Measurements from ENCODE around the gene ATP6V0C.

ATP6V0C gene

DNA sequence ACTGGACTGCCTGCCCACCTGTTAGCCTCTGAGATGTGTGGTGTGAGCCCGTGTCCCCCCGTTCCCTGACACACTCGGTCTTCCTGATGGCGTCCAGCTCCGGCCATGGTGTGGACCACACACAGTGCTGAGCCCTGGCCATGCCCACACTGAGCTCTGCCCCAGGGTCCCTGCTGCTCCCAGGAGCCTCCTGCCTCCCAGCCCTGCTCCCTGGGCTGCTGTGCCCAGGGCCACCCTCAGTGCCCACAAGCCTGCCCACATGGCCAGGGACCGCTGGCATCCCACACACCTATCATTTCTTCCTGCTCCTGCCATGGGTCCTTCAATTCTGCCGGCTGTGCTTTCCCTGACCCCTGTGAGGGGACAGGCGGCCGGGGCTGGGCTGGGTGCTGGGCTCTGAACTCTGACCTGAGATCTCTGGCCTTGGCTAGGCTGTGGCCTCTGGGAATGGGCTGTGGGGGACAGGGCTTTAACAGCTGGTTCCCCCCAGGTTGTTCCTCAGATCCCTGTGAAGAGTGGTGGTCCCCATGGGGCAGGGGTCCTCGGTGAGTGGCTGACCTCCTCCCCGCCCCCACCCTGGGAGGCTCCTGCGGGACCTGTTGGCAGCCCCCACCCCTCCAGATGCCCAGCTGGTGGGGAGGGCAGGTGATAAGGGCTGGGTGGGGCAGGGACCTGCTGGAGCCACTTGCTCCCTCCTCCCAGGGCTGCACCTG is 13.5 kb downstream of the ATP6V0C start:
- TF ChIP-seq, protein P1, sequence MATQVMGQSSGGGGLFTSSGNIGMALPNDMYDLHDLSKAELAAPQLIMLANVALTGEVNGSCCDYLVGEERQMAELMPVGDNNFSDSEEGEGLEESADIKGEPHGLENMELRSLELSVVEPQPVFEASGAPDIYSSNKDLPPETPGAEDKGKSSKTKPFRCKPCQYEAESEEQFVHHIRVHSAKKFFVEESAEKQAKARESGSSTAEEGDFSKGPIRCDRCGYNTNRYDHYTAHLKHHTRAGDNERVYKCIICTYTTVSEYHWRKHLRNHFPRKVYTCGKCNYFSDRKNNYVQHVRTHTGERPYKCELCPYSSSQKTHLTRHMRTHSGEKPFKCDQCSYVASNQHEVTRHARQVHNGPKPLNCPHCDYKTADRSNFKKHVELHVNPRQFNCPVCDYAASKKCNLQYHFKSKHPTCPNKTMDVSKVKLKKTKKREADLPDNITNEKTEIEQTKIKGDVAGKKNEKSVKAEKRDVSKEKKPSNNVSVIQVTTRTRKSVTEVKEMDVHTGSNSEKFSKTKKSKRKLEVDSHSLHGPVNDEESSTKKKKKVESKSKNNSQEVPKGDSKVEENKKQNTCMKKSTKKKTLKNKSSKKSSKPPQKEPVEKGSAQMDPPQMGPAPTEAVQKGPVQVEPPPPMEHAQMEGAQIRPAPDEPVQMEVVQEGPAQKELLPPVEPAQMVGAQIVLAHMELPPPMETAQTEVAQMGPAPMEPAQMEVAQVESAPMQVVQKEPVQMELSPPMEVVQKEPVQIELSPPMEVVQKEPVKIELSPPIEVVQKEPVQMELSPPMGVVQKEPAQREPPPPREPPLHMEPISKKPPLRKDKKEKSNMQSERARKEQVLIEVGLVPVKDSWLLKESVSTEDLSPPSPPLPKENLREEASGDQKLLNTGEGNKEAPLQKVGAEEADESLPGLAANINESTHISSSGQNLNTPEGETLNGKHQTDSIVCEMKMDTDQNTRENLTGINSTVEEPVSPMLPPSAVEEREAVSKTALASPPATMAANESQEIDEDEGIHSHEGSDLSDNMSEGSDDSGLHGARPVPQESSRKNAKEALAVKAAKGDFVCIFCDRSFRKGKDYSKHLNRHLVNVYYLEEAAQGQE (IDR thresholded peaks at IDR 0.05; ENCODE audit: insufficient read depth in 1 of 2, low read depth in 2 of 2, low read length in 2 of 2): no peak
- TF ChIP-seq POLR2AphosphoS5 (IDR thresholded peaks at IDR 0.05; ENCODE audit: low read depth, low read length): no peak
- TF ChIP-seq TAF1 (IDR thresholded peaks at IDR 0.05; ENCODE audit: borderline replicate concordance, insufficient read depth, low read length): no peak
- TF ChIP-seq SIN3A (IDR thresholded peaks at IDR 0.05; ENCODE audit: borderline replicate concordance, insufficient read depth, low read length): no peak
- TF ChIP-seq FOXP2 (optimal IDR thresholded peaks at IDR 0.05; ENCODE audit: borderline replicate concordance, extremely low read depth, extremely low read length, insufficient read depth): no peak

GRCh38 chr16:2527784-2528100 is 14.0 kb downstream of the ATP6V0C start:
- TF ChIP-seq, protein P1 (IDR thresholded peaks at IDR 0.05; ENCODE audit: insufficient read depth in 1 of 2, low read depth in 2 of 2, low read length in 2 of 2): no peak

DNA sequence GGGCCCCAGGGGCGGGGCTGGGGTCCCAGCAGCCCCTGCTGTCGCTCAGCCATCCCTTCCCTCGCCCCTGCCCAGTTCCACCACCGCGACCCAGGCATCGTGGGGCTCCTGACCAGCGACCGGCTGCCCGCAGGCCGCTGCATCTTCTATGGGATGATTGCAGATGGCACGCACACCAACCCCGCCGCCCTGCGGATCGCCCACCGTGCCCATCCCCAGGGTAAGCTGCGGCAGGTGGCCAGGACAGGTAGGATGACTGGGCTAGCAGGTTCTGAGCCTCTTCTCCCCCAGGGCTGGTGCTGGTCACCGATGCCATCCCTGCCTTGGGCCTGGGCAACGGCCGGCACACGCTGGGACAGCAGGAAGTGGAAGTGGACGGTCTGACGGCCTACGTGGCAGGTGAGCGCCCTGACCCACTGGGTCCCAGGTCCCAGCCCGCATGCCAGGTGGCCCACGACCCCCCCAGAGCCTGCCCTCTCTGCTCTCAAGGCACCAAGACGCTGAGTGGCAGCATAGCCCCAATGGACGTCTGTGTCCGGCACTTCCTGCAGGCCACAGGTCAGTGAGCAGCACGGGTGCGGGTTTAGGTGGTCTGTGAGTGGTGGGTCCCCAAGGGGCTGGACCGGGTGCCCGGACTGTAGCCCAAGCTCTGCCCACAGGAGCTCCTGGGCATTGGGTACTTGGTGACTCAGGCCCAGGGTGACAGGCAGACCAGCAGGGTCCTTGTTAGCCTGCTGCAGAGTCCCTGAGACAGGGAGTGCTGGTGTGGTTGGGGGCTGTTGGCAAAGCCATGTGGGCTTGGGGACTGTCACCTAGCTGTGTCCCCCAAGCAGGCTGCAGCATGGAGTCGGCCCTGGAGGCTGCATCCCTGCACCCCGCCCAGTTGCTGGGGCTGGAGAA is 14.7 kb downstream of the ATP6V0C start:
- TF ChIP-seq, protein P1 (IDR thresholded peaks at IDR 0.05; ENCODE audit: insufficient read depth in 1 of 2, low read depth in 2 of 2, low read length in 2 of 2): no peak
- no peak for TF ChIP-seq POLR2AphosphoS5 (IDR thresholded peaks at IDR 0.05; ENCODE audit: low read depth, low read length)
- TF ChIP-seq FOXP2 (optimal IDR thresholded peaks at IDR 0.05; ENCODE audit: borderline replicate concordance, extremely low read depth, extremely low read length, insufficient read depth): no peak

- TF ChIP-seq TAF1 (IDR thresholded peaks at IDR 0.05; ENCODE audit: borderline replicate concordance, insufficient read depth, low read length): no peak
- TF ChIP-seq, protein P1 (IDR thresholded peaks at IDR 0.05; ENCODE audit: insufficient read depth in 1 of 2, low read depth in 2 of 2, low read length in 2 of 2): no peak
- no peak for TF ChIP-seq SIN3A (IDR thresholded peaks at IDR 0.05; ENCODE audit: borderline replicate concordance, insufficient read depth, low read length)
- TF ChIP-seq FOXP2 (optimal IDR thresholded peaks at IDR 0.05; ENCODE audit: borderline replicate concordance, extremely low read depth, extremely low read length, insufficient read depth): no peak
- TF ChIP-seq POLR2AphosphoS5 (IDR thresholded peaks at IDR 0.05; ENCODE audit: low read depth, low read length): no peak
These were observed 15.5 kb downstream of the ATP6V0C start for GRCh38 chr16:2529061-2529931.

Data from PFSK-1 (cell line).